RWPE2 (cell line): ENCODE measurements around the gene CDK5R2.

Experiments used
- ATAC-seq: fragments of 200-7000 bp; cut with Tn5 transposase; 3 replicates; pipeline ENCODE4 v1.9.1; 2021; ENCODE audit warnings: low read depth
- DNase-seq: peaks from one replicate; pipeline ENCODE4 v3.0.0-alpha.2; 2020; ENCODE audit warnings: low spot score
- H3K27ac ChIP-seq: fragments of 450-650 bp; 2 replicates; pipeline ENCODE4 v1.5.1; 2017; ENCODE audit warnings: mild to moderate bottlenecking; ENCODE audit not compliant: poor library complexity, severe bottlenecking
- H3K27me3 ChIP-seq: fragments of 250-450 bp; sonication (Bioruptor Pico); 2 replicates; pipeline ENCODE4 v1.5.1; 2021; ENCODE audit warnings: mild to moderate bottlenecking, moderate library complexity; ENCODE audit not compliant: insufficient read depth, poor library complexity, severe bottlenecking
- H3K36me3 ChIP-seq: fragments of 250-450 bp; sonication (Bioruptor Pico); 2 replicates; pipeline ENCODE4 v1.5.1; 2020; ENCODE audit warnings: low read depth, mild to moderate bottlenecking, moderate library complexity
- H3K4me1 ChIP-seq: fragments of 250-450 bp; sonication (Bioruptor Pico); 2 replicates; pipeline ENCODE4 v1.5.1; 2021; ENCODE audit warnings: mild to moderate bottlenecking, moderate library complexity; ENCODE audit not compliant: insufficient read depth, poor library complexity, severe bottlenecking
- H3K4me3 ChIP-seq: fragments of 250-450 bp; sonication (Bioruptor Pico); 2 replicates; pipeline ENCODE4 v1.5.1; 2021; ENCODE audit warnings: mild to moderate bottlenecking, moderate library complexity; ENCODE audit not compliant: severe bottlenecking
- H3K9me3 ChIP-seq: fragments of 250-450 bp; sonication (Bioruptor Pico); 2 replicates; pipeline ENCODE4 v1.5.1; 2021; ENCODE audit warnings: mild to moderate bottlenecking, moderate library complexity; ENCODE audit not compliant: severe bottlenecking
- TF ChIP-seq, protein P1 (sequence below): fragments of 450-650 bp; IDR thresholded peaks from one replicate; pipeline ENCODE4 v1.5.1; 2017; ENCODE audit warnings: mild to moderate bottlenecking, moderate library complexity; ENCODE audit not compliant: poor library complexity, severe bottlenecking

Gene CDK5R2

DNA sequence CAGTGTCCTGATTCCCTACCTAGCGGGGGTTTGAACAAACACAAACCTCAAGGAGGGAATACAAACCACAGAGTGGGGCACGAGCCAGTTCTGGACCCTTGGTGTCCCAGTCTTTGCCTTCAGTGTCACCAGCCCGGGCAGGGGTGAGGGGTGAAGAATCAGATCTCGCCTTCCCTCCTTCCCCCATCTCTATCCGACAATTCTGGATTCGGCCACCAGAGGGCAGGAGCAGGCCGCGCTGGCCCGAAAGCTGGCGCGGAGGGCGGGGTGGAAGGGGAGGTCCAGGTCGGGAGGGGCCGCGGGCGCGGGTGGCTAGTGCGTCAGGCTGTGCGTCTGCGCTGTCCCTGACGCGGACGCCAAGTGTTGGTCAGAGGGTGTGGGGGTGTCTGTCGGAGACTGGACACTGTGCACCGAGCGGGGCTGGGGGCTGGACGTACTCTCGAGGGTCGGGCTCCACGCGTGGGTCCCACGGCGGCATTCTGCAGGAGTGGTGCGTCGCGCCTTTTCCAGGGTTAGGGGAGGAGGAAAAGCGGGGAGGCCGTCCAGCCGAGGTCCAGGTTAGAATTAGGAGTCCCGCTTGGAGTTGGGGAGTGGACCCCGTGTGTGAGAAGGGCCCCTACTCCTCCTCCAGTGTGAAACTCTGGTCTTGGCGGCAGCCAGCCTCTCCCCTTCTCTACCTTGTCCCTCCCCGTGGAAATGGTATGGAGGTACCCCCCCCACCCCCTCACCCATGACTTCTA is 36.7 kb downstream of the CDK5R2 start:
- Histone ChIP-seq H3K36me3 (no peaks in the 10 kb centered on the region), H3K27me3 (peaks cover 51% of the 10 kb centered on the region), H3K4me3 (peak overlapping the region; percentile 18), H3K27ac (no peak overlapping the region), H3K4me1 (no peaks in the 10 kb centered on the region), H3K9me3 (no peaks in the 10 kb centered on the region)
- TF ChIP-seq, protein P1, sequence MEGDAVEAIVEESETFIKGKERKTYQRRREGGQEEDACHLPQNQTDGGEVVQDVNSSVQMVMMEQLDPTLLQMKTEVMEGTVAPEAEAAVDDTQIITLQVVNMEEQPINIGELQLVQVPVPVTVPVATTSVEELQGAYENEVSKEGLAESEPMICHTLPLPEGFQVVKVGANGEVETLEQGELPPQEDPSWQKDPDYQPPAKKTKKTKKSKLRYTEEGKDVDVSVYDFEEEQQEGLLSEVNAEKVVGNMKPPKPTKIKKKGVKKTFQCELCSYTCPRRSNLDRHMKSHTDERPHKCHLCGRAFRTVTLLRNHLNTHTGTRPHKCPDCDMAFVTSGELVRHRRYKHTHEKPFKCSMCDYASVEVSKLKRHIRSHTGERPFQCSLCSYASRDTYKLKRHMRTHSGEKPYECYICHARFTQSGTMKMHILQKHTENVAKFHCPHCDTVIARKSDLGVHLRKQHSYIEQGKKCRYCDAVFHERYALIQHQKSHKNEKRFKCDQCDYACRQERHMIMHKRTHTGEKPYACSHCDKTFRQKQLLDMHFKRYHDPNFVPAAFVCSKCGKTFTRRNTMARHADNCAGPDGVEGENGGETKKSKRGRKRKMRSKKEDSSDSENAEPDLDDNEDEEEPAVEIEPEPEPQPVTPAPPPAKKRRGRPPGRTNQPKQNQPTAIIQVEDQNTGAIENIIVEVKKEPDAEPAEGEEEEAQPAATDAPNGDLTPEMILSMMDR, result peak; percentile 83
- DNase-seq (peak; percentile 87), ATAC-seq (peak; percentile 67)

DNA sequence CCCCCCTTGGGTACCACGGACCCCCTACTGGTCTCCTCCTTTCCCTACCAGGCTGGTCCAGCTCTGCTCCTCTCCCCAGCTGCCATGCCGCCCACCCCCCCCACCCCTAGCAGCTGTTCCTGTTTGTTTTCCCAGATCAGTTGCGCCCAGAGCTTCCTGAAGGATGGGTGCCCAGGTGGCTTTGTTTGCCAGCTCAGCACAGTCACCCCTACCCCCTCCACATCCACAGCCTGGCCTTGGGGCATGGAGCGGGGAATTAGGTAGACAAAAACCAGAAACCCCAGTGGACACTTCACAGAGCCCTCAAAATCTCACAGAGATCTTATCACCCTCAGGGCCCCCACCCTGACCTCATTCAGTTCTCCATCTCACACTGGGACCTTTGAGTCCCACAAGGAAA is 37.5 kb downstream of the CDK5R2 start:
- TF ChIP-seq, protein P1, result no peak
- no peak for DNase-seq
- no peaks in the 10 kb centered on the region for H3K36me3 ChIP-seq
- H3K4me1 ChIP-seq, result no peaks in the 10 kb centered on the region
- H3K4me3 ChIP-seq, result no peak overlapping the region
- no peak for ATAC-seq
- no peaks in the 10 kb centered on the region for H3K9me3 ChIP-seq
- peaks cover 51% of the 10 kb centered on the region for H3K27me3 ChIP-seq
- H3K27ac ChIP-seq, result no peak overlapping the region

DNA sequence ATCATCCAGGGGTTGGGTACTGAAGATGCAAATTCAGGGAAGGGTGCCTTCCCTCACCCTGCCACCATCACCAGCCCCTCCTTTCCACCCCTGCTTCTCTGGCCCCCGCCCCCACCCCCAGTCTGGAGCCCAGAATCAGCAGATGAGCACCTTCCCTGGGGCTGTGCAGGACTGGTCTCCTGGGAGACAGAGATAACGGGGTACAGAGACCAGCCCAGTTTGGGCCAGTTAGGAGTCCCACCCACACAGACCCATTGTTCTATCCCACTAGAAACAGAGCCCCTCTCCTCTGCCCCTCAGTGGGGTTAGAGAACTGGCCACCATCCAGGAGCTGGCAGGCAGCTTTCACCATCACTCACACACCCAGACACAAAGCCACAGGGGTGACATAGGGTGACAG is 38.3 kb downstream of the CDK5R2 start:
- no peak overlapping the region for H3K27ac ChIP-seq
- no peak for ATAC-seq
- H3K9me3 ChIP-seq, result no peaks in the 10 kb centered on the region
- H3K4me1 ChIP-seq, result no peaks in the 10 kb centered on the region
- no peak overlapping the region for H3K4me3 ChIP-seq
- H3K27me3 ChIP-seq, result peaks cover 51% of the 10 kb centered on the region
- H3K36me3 ChIP-seq, result no peaks in the 10 kb centered on the region
- DNase-seq, result no peak
- TF ChIP-seq, protein P1, result no peak

DNA sequence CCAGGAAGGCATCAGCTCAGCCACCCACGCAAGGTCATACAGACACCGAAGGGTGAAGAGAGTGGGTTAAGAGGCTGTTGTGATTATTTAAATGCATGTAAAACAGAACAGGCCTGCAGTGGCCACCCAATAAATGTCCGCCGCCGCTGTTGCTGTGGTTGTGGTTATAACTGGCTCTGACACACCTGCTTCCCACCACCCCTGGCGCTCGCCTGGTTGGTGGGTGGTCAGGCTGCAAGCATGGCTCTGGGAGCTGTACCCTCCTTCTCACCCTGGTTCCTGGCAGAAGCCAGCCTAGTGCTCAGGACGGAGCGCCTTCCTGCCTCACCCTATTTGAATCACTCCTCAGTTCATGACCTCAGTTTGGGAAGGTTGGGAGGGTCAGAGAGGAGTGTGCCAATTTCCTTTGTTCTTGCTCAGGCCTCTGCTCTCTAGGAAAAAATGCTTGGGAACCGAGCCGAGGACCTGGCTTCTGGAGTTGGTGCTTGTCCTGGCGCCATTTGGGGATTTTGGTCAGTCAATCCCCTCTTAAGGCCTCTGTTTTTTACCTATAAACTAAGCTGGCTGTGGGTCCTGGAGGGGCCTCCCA is 39.0 kb downstream of the CDK5R2 start:
- ATAC-seq, result no peak
- Histone ChIP-seq H3K4me3 (no peak overlapping the region), H3K27ac (no peak overlapping the region), H3K36me3 (no peaks in the 10 kb centered on the region), H3K4me1 (no peaks in the 10 kb centered on the region), H3K9me3 (no peaks in the 10 kb centered on the region), H3K27me3 (peaks cover 51% of the 10 kb centered on the region)
- no peak for DNase-seq
- TF ChIP-seq, protein P1, result no peak
